ENCODE results near the gene SPSB2. TPM values are rescaled to one million over a fixed set of nuclear protein-coding genes. Genes with fewer than 3 reads are reported as not detected.

The SPSB2 gene
- total and polyA plus RNA-seq, 9 of the 15 experiments (the other 6 are each of a cell fraction or from before 2014, with no cell fraction given) = 0.10 to 10.6 (median 1.9) TPM

GRCh38 chr12:6827982-6828780, 44.9 kb downstream of the SPSB2 start, which contains the start of gene P3H3 (continued):
- TF ChIP-seq VEZF1 (CRISPR knock-in tag; IDR thresholded peaks at IDR 0.05) = peak; percentile 76
- no peak for TF ChIP-seq ZNF197 (CRISPR knock-in tag; IDR thresholded peaks at IDR 0.05; ENCODE audit: low read depth)
- TF ChIP-seq HDAC8 (tag; IDR thresholded peaks at IDR 0.05) = no peak
- no peak for TF ChIP-seq ZNF3 (CRISPR knock-in tag; IDR thresholded peaks at IDR 0.05)
- TF ChIP-seq ZNF668 (CRISPR knock-in tag; IDR thresholded peaks at IDR 0.05) = no peak
- TF ChIP-seq NCOA6 (IDR thresholded peaks at IDR 0.05) = no peak
- no peak for TF ChIP-seq TRIM25 (IDR thresholded peaks at IDR 0.05; ENCODE audit: borderline replicate concordance)
- no peak for TF ChIP-seq ASH1L (IDR thresholded peaks at IDR 0.05; ENCODE audit: borderline replicate concordance, low read depth, partially characterized antibody)
- 0 out of 2 replicates have a peak, but pooled peaks have one; percentile 16 for TF ChIP-seq CC2D1A (IDR thresholded peaks at IDR 0.05)
- peak; percentile 18 for TF ChIP-seq TBP (optimal IDR thresholded peaks at IDR 0.05; ENCODE audit: low read depth, low read length)

Measured in K562 (cell line).